Progenitor cell of endocrine pancreas (in vitro differentiated cells): ENCODE results near the gene TMEM235. TPM values are rescaled to one million over a fixed set of nuclear protein-coding genes. Genes with fewer than 3 reads are reported as not detected.
A peak's percentile ranks its signal among the peaks of the same experiment; 100 is the strongest.

Experiments
- DNase-seq: peaks from one replicate; pipeline ENCODE4 v3.0.0; 2021; ENCODE audit warnings: low spot score; ENCODE audit not compliant: unreplicated experiment
- H3K27ac Mint-ChIP-seq: 2 replicates; pipeline ENCODE4 v1.8.0; 2021; ENCODE audit warnings: mild to moderate bottlenecking, moderate library complexity, mixed read lengths
- H3K27me3 Mint-ChIP-seq: 2 replicates; pipeline ENCODE4 v1.8.0; 2021; ENCODE audit warnings: mixed read lengths
- H3K36me3 Mint-ChIP-seq: 2 replicates; pipeline ENCODE4 v1.8.0; 2022; ENCODE audit warnings: mixed read lengths; ENCODE audit not compliant: insufficient read depth
- H3K4me1 Mint-ChIP-seq: 2 replicates; pipeline ENCODE4 v1.8.0; 2021; ENCODE audit warnings: low read depth, mixed read lengths
- H3K4me3 Mint-ChIP-seq: 2 replicates; pipeline ENCODE4 v1.8.0; 2021; ENCODE audit warnings: low read depth, mild to moderate bottlenecking, moderate library complexity, mixed read lengths
- H3K9me3 Mint-ChIP-seq: 2 replicates; pipeline ENCODE4 v1.8.0; 2021; ENCODE audit warnings: low read depth, mixed read lengths
- long read RNA-seq: library from polyadenylated mRNA; unstranded; transcript quantifications from one replicate; pipeline ENCODE4 v2.0.0, GENCODE V29; 2020
- total RNA-seq: library from RNA; stranded (reverse); gene quantifications from 2 replicates; pipeline ENCODE4 v1.2.1, GENCODE V29; 2021
- TF ChIP-seq, protein P1 (sequence below): fragments of 200-600 bp; sonication (generic); IDR thresholded peaks from one replicate; pipeline ENCODE4 v1.5.0; 2021; ENCODE audit warnings: antibody characterized with exemption, mild to moderate bottlenecking; ENCODE audit not compliant: unreplicated experiment

The TMEM235 gene
- total RNA-seq, result not detected in 2 replicates
- long read RNA-seq, result 0 reads

- Mint-ChIP-seq H3K9me3 (no peaks in the 10 kb centered on the region), H3K36me3 (no peaks in the 10 kb centered on the region), H3K4me3 (peak within 1 kb of the TSS; percentile 7), H3K27me3 (peaks cover 45% of the 10 kb centered on the region), H3K27ac (no peak within 1 kb of the TSS), H3K4me1 (no peaks in the 10 kb centered on the region)
- no peak for DNase-seq
- TF ChIP-seq, protein P1, sequence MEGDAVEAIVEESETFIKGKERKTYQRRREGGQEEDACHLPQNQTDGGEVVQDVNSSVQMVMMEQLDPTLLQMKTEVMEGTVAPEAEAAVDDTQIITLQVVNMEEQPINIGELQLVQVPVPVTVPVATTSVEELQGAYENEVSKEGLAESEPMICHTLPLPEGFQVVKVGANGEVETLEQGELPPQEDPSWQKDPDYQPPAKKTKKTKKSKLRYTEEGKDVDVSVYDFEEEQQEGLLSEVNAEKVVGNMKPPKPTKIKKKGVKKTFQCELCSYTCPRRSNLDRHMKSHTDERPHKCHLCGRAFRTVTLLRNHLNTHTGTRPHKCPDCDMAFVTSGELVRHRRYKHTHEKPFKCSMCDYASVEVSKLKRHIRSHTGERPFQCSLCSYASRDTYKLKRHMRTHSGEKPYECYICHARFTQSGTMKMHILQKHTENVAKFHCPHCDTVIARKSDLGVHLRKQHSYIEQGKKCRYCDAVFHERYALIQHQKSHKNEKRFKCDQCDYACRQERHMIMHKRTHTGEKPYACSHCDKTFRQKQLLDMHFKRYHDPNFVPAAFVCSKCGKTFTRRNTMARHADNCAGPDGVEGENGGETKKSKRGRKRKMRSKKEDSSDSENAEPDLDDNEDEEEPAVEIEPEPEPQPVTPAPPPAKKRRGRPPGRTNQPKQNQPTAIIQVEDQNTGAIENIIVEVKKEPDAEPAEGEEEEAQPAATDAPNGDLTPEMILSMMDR, result no peak
These were observed at the start of gene TMEM235 for GRCh38 chr17:78230996-78231935. Gene TMEM235 (plus strand): TSS chr17:78231631. CDS start chr17:78232024, 393 bp downstream.

- no peak for DNase-seq
- Mint-ChIP-seq H3K4me1 (peaks cover 12% of the 10 kb centered on the region), H3K4me3 (no peak overlapping the region), H3K27me3 (no peaks in the 10 kb centered on the region), H3K9me3 (no peaks in the 10 kb centered on the region), H3K36me3 (peaks cover 6% of the 10 kb centered on the region), H3K27ac (no peak overlapping the region)
- TF ChIP-seq, protein P1, result no peak
These were observed 48.9 kb upstream of the TMEM235 start for GRCh38 chr17:78182504-78182903.

- Mint-ChIP-seq H3K27me3 (no peaks in the 10 kb centered on the region), H3K27ac (no peak overlapping the region), H3K4me3 (no peak overlapping the region), H3K9me3 (no peaks in the 10 kb centered on the region), H3K36me3 (peaks cover 6% of the 10 kb centered on the region), H3K4me1 (peaks cover 14% of the 10 kb centered on the region)
- no peak for DNase-seq
- TF ChIP-seq, protein P1, result no peak
These were observed 47.5 kb upstream of the TMEM235 start for GRCh38 chr17:78183916-78184315.

GRCh38 chr17:78184351-78184750 is 47.1 kb upstream of the TMEM235 start:
- Mint-ChIP-seq H3K4me1 (peaks cover 14% of the 10 kb centered on the region), H3K27me3 (no peaks in the 10 kb centered on the region), H3K27ac (no peak overlapping the region), H3K9me3 (no peaks in the 10 kb centered on the region), H3K4me3 (no peak overlapping the region), H3K36me3 (peaks cover 6% of the 10 kb centered on the region)
- TF ChIP-seq, protein P1, result no peak
- no peak for DNase-seq

DNA sequence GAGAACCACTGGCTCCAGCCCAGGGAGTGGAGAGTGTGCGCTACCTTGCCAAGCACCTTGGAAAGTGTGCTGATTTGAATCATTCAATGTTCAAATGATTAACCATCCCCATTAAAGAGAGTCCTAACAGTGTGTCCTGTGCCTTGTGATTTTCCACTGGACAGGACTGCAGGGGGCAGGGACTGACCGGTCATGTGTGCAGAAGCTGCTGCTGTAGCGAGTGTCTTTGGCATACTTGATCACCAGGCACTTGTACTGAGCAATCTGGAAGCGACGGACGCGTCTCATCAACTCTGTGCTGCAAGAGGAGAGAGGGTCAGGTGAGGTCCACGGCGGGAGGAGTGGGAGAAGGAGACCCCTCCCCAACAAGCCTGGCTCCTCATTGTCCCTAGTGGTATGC is 46.6 kb upstream of the TMEM235 start:
- no peak for DNase-seq
- H3K27me3 Mint-ChIP-seq, result no peaks in the 10 kb centered on the region
- peaks cover 6% of the 10 kb centered on the region for H3K36me3 Mint-ChIP-seq
- H3K27ac Mint-ChIP-seq, result no peak overlapping the region
- H3K4me3 Mint-ChIP-seq, result peak overlapping the region; percentile 27
- TF ChIP-seq, protein P1, result no peak
- H3K9me3 Mint-ChIP-seq, result no peaks in the 10 kb centered on the region
- peaks cover 14% of the 10 kb centered on the region for H3K4me1 Mint-ChIP-seq
